CD4-positive, CD25-positive, alpha-beta regulatory T cell (primary cell): ENCODE results near the gene SLC15A1. TPM values are rescaled to one million over a fixed set of nuclear protein-coding genes. Genes with fewer than 3 reads are reported as not detected.

Experiments used
- ATAC-seq, 2 donors: fragments of 150-1000 bp; cut with Tn5 transposase; one replicate each; pipeline ENCODE4 v1.10.0; 2021; ENCODE audit warnings: low read depth in 2 of 2, moderate number of reproducible peaks in 2 of 2, moderate library complexity in 1 of 2
- DNase-seq, 3 donors: peaks; one replicate each; pipeline versions ENCODE4 v3.0.0 to v3.0.0-alpha.2; 2012 to 2022; ENCODE audit warnings: mixed read lengths in 1 of 3
- H3K27ac ChIP-seq: one replicate; pipeline ENCODE4 v1.7.0; 2013; ENCODE audit warnings: mild to moderate bottlenecking, low read length; ENCODE audit not compliant: insufficient read depth, poor library complexity, severe bottlenecking
- H3K27me3 ChIP-seq: one replicate; pipeline ENCODE4 v1.7.0; 2013; ENCODE audit warnings: low read length; ENCODE audit not compliant: control insufficient read depth, insufficient read depth
- H3K36me3 ChIP-seq: one replicate; pipeline ENCODE4 v1.7.0; 2013; ENCODE audit warnings: mild to moderate bottlenecking, low read length, moderate library complexity; ENCODE audit not compliant: control insufficient read depth, insufficient read depth
- H3K4me1 ChIP-seq: 2 replicates; pipeline ENCODE4 v1.7.0; 2013; ENCODE audit warnings: mild to moderate bottlenecking, low read length; ENCODE audit not compliant: insufficient read depth, control insufficient read depth, poor library complexity, severe bottlenecking
- H3K4me3 ChIP-seq: one replicate; pipeline ENCODE4 v1.7.0; 2013; ENCODE audit warnings: low read depth, mild to moderate bottlenecking, low read length, moderate library complexity
- H3K9me3 ChIP-seq, 2 experiments: 1 replicate in 1 of 2; 2 replicates in 1 of 2; pipeline ENCODE4 v1.7.0; 2013; ENCODE audit warnings: low read length in 2 of 2, mild to moderate bottlenecking in 1 of 2, moderate library complexity in 1 of 2; ENCODE audit not compliant: control insufficient read depth in 2 of 2
- H3K27ac Mint-ChIP-seq, 3 donors: one replicate each; pipeline ENCODE4 v1.8.0; 2020 to 2022; ENCODE audit warnings: mild to moderate bottlenecking in 3 of 3, mixed read lengths in 3 of 3, moderate library complexity in 2 of 3
- H3K27me3 Mint-ChIP-seq: one replicate; pipeline ENCODE4 v1.8.0; 2022; ENCODE audit warnings: mild to moderate bottlenecking, mixed read lengths
- H3K36me3 Mint-ChIP-seq: one replicate; pipeline ENCODE4 v1.8.0; 2020; ENCODE audit warnings: mixed read lengths
- H3K4me1 Mint-ChIP-seq, 4 donors: one replicate each; pipeline ENCODE4 v1.8.0; 2020 to 2022; ENCODE audit warnings: mixed read lengths in 4 of 4, mild to moderate bottlenecking in 1 of 4
- H3K4me3 Mint-ChIP-seq, 4 donors: one replicate each; pipeline ENCODE4 v1.8.0; 2020 to 2022; ENCODE audit warnings: mild to moderate bottlenecking in 4 of 4, mixed read lengths in 4 of 4, moderate library complexity in 3 of 4
- H3K9me3 Mint-ChIP-seq, 7 donors: one replicate each; pipeline ENCODE4 v1.8.0; 2020 to 2022; ENCODE audit warnings: mixed read lengths in 7 of 7, mild to moderate bottlenecking in 3 of 7, moderate library complexity in 2 of 7
- polyA plus RNA-seq, 4 donors: library from polyadenylated mRNA; unstranded; fragments of 300-500 nt; fragmentation: Illumina TruSeq; gene quantifications; one replicate each; pipeline ENCODE4 v1.2.3, GENCODE V29; 2021
- total RNA-seq: library from RNA; stranded (reverse); gene quantifications from one replicate; pipeline ENCODE4 v1.2.3, GENCODE V29; 2022

Gene SLC15A1
- total and polyA plus RNA-seq, 5 donors from 2014 or later = not detected

- Mint-ChIP-seq H3K27ac (peak overlapping the region in 1 of 3 donors; percentile 39), H3K36me3 (peaks cover 81% of the 10 kb centered on the region), H3K4me3 (no peak overlapping the region), H3K4me1 (no peaks in the 10 kb centered on the region), H3K27me3 (no peaks in the 10 kb centered on the region), H3K9me3 (no peaks in the 10 kb centered on the region)
- H3K27me3 ChIP-seq = no peaks in the 10 kb centered on the region
- H3K4me3 ChIP-seq = no peak overlapping the region
- H3K36me3 ChIP-seq = peaks cover 64% of the 10 kb centered on the region
- H3K27ac ChIP-seq = no peak overlapping the region
- no peak for ATAC-seq
- no peak for DNase-seq
- no peaks in the 10 kb centered on the region for H3K4me1 ChIP-seq
- H3K9me3 ChIP-seq = no peaks in the 10 kb centered on the region
Observed at GRCh38 chr13:98796191-98796590, 43.7 kb upstream of the SLC15A1 start.

- no peaks in the 10 kb centered on the region for H3K27me3 ChIP-seq
- no peaks in the 10 kb centered on the region for H3K9me3 ChIP-seq
- Mint-ChIP-seq H3K36me3 (peaks cover 80% of the 10 kb centered on the region), H3K9me3 (peaks cover 0 to 1% (median 0%) of the 10 kb centered on the region in 7 donors), H3K4me3 (no peak overlapping the region), H3K27ac (no peak overlapping the region), H3K4me1 (no peaks in the 10 kb centered on the region), H3K27me3 (no peaks in the 10 kb centered on the region)
- no peak overlapping the region for H3K4me3 ChIP-seq
- H3K4me1 ChIP-seq = no peaks in the 10 kb centered on the region
- ATAC-seq = no peak
- H3K36me3 ChIP-seq = peaks cover 62% of the 10 kb centered on the region
- DNase-seq = no peak
- H3K27ac ChIP-seq = no peak overlapping the region
Observed at GRCh38 chr13:98795220-98795619, 42.7 kb upstream of the SLC15A1 start.

GRCh38 chr13:98794498-98794897 is 42.0 kb upstream of the SLC15A1 start:
- DNase-seq (no peak), ATAC-seq (no peak)
- H3K36me3 Mint-ChIP-seq = peaks cover 74% of the 10 kb centered on the region
- peaks cover 55% of the 10 kb centered on the region for H3K36me3 ChIP-seq
- H3K4me1 Mint-ChIP-seq = no peaks in the 10 kb centered on the region
- no peaks in the 10 kb centered on the region for H3K27me3 Mint-ChIP-seq
- no peak overlapping the region for H3K27ac Mint-ChIP-seq
- no peak overlapping the region for H3K27ac ChIP-seq
- no peaks in the 10 kb centered on the region for H3K27me3 ChIP-seq
- H3K4me1 ChIP-seq = no peaks in the 10 kb centered on the region
- no peak overlapping the region for H3K4me3 ChIP-seq
- peaks cover 0 to 5% (median 0%) of the 10 kb centered on the region in 7 donors for H3K9me3 Mint-ChIP-seq
- no peaks in the 10 kb centered on the region for H3K9me3 ChIP-seq
- H3K4me3 Mint-ChIP-seq = no peak overlapping the region

- Mint-ChIP-seq H3K9me3 (peaks cover 0 to 5% (median 0%) of the 10 kb centered on the region in 7 donors), H3K27ac (no peak overlapping the region), H3K36me3 (peaks cover 58% of the 10 kb centered on the region), H3K4me3 (no peak overlapping the region), H3K27me3 (no peaks in the 10 kb centered on the region), H3K4me1 (peaks cover 0 to 3% (median 0%) of the 10 kb centered on the region in 4 donors)
- no peaks in the 10 kb centered on the region for H3K9me3 ChIP-seq
- peaks cover 42% of the 10 kb centered on the region for H3K36me3 ChIP-seq
- no peaks in the 10 kb centered on the region for H3K4me1 ChIP-seq
- no peak overlapping the region for H3K4me3 ChIP-seq
- no peak overlapping the region for H3K27ac ChIP-seq
- no peak for DNase-seq
- no peak for ATAC-seq
- H3K27me3 ChIP-seq = peaks cover 4% of the 10 kb centered on the region
Observed at GRCh38 chr13:98792785-98793495, 40.5 kb upstream of the SLC15A1 start.

- ATAC-seq (no peak), DNase-seq (no peak)
- Histone ChIP-seq H3K9me3 (no peaks in the 10 kb centered on the region), H3K36me3 (peaks cover 36% of the 10 kb centered on the region), H3K4me3 (no peak overlapping the region), H3K27ac (no peak overlapping the region), H3K27me3 (peaks cover 4% of the 10 kb centered on the region), H3K4me1 (no peaks in the 10 kb centered on the region)
- no peaks in the 10 kb centered on the region for H3K27me3 Mint-ChIP-seq
- peaks cover 0 to 5% (median 0%) of the 10 kb centered on the region in 7 donors for H3K9me3 Mint-ChIP-seq
- no peak overlapping the region for H3K27ac Mint-ChIP-seq
- peaks cover 52% of the 10 kb centered on the region for H3K36me3 Mint-ChIP-seq
- no peak overlapping the region for H3K4me3 Mint-ChIP-seq
- peaks cover 0 to 3% (median 0%) of the 10 kb centered on the region in 4 donors for H3K4me1 Mint-ChIP-seq
Observed at GRCh38 chr13:98792321-98792720, 39.8 kb upstream of the SLC15A1 start.

GRCh38 chr13:98791611-98792010 is 39.1 kb upstream of the SLC15A1 start:
- ATAC-seq = no peak
- no peak overlapping the region for H3K4me3 Mint-ChIP-seq
- Histone ChIP-seq H3K4me3 (no peak overlapping the region), H3K27ac (no peak overlapping the region), H3K36me3 (peaks cover 29% of the 10 kb centered on the region), H3K4me1 (no peaks in the 10 kb centered on the region), H3K9me3 (no peaks in the 10 kb centered on the region), H3K27me3 (peaks cover 4% of the 10 kb centered on the region)
- H3K9me3 Mint-ChIP-seq = peaks cover 0 to 5% (median 1%) of the 10 kb centered on the region in 7 donors
- H3K4me1 Mint-ChIP-seq = peaks cover 0 to 3% (median 0%) of the 10 kb centered on the region in 4 donors
- DNase-seq = no peak
- peaks cover 46% of the 10 kb centered on the region for H3K36me3 Mint-ChIP-seq
- H3K27me3 Mint-ChIP-seq = no peaks in the 10 kb centered on the region
- no peak overlapping the region for H3K27ac Mint-ChIP-seq

GRCh38 chr13:98787996-98788395 is 35.5 kb upstream of the SLC15A1 start:
- ATAC-seq (no peak), DNase-seq (no peak)
- peak overlapping the region in 1 of 3 donors; percentile 82 for H3K27ac Mint-ChIP-seq
- H3K9me3 Mint-ChIP-seq = peaks cover 0 to 6% (median 1%) of the 10 kb centered on the region in 7 donors
- Histone ChIP-seq H3K9me3 (no peaks in the 10 kb centered on the region), H3K36me3 (peaks cover 4% of the 10 kb centered on the region), H3K4me3 (no peak overlapping the region), H3K27ac (no peak overlapping the region), H3K27me3 (peaks cover 4% of the 10 kb centered on the region), H3K4me1 (no peaks in the 10 kb centered on the region)
- H3K27me3 Mint-ChIP-seq = peaks cover 3% of the 10 kb centered on the region
- peaks cover 0 to 3% (median 0%) of the 10 kb centered on the region in 4 donors for H3K4me1 Mint-ChIP-seq
- no peak overlapping the region for H3K4me3 Mint-ChIP-seq
- peaks cover 14% of the 10 kb centered on the region for H3K36me3 Mint-ChIP-seq

- ATAC-seq (no peak), DNase-seq (no peak)
- peak overlapping the region in 1 of 3 donors; percentile 82 for H3K27ac Mint-ChIP-seq
Observed at GRCh38 chr13:98787173-98787572, 34.7 kb upstream of the SLC15A1 start.

More at GRCh38 chr13:98787173-98787572, 34.7 kb upstream of the SLC15A1 start:
- Mint-ChIP-seq H3K4me1 (peaks cover 0 to 3% (median 0%) of the 10 kb centered on the region in 4 donors), H3K36me3 (peaks cover 6% of the 10 kb centered on the region), H3K27me3 (peaks cover 9% of the 10 kb centered on the region), H3K9me3 (peaks cover 0 to 6% (median 1%) of the 10 kb centered on the region in 7 donors), H3K4me3 (no peak overlapping the region)
- Histone ChIP-seq H3K4me1 (no peaks in the 10 kb centered on the region), H3K9me3 (no peaks in the 10 kb centered on the region), H3K27me3 (peaks cover 4% of the 10 kb centered on the region), H3K4me3 (no peak overlapping the region), H3K27ac (no peak overlapping the region), H3K36me3 (no peaks in the 10 kb centered on the region)
